Natural killer cell (primary cell): ENCODE data around the gene TEAD1. TPM values are rescaled to one million over a fixed set of nuclear protein-coding genes. Genes with fewer than 3 reads are reported as not detected.

ENCODE experiments used
- ATAC-seq, 3 donors: fragments of 150-1000 bp in 2 of 3; fragments of 200-7000 bp in 1 of 3; cut with Tn5 transposase; 1 replicate in 1 of 3; 2 replicates in 2 of 3; pipeline ENCODE4 v1.10.0; 2021; ENCODE audit warnings: mild to moderate bottlenecking in 2 of 3, moderate library complexity in 2 of 3
- DNase-seq, 2 donors: peaks; one replicate each; pipeline versions ENCODE4 v3.0.0 to v3.0.0-alpha.2; 2013 to 2021; ENCODE audit warnings: mixed read lengths in 1 of 2
- H3K27ac ChIP-seq: one replicate; pipeline ENCODE4 v1.5.1; 2013; ENCODE audit warnings: mild to moderate bottlenecking, low read length
- H3K27me3 ChIP-seq: one replicate; pipeline ENCODE4 v1.6.1; 2013; ENCODE audit warnings: low read length; ENCODE audit not compliant: control insufficient read depth, insufficient read depth
- H3K36me3 ChIP-seq: one replicate; pipeline ENCODE4 v1.6.1; 2013; ENCODE audit warnings: low read length; ENCODE audit not compliant: control insufficient read depth, insufficient read depth
- H3K4me1 ChIP-seq: one replicate; pipeline ENCODE4 v1.6.1; 2013; ENCODE audit warnings: low read length; ENCODE audit not compliant: control insufficient read depth, insufficient read depth
- H3K4me3 ChIP-seq: one replicate; pipeline ENCODE4 v1.5.1; 2013; ENCODE audit warnings: low read length
- H3K9me3 ChIP-seq: one replicate; pipeline ENCODE4 v1.6.1; 2013; ENCODE audit warnings: low read length; ENCODE audit not compliant: control insufficient read depth, insufficient read depth
- H3K27ac Mint-ChIP-seq, 2 donors: one replicate each; pipeline ENCODE4 v1.8.0; 2022; ENCODE audit warnings: mild to moderate bottlenecking in 2 of 2, mixed read lengths in 2 of 2, moderate library complexity in 1 of 2
- H3K27me3 Mint-ChIP-seq, 2 donors: one replicate each; pipeline ENCODE4 v1.8.0; 2022; ENCODE audit warnings: low read depth in 2 of 2, mixed read lengths in 2 of 2
- H3K36me3 Mint-ChIP-seq: one replicate; pipeline ENCODE4 v1.8.0; 2022; ENCODE audit warnings: mixed read lengths
- H3K4me1 Mint-ChIP-seq, 2 donors: one replicate each; pipeline ENCODE4 v1.8.0; 2022; ENCODE audit warnings: mixed read lengths in 2 of 2
- H3K4me3 Mint-ChIP-seq: one replicate; pipeline ENCODE4 v1.8.0; 2022; ENCODE audit warnings: mild to moderate bottlenecking, moderate library complexity, mixed read lengths
- H3K9me3 Mint-ChIP-seq, 2 donors: one replicate each; pipeline ENCODE4 v1.8.0; 2022; ENCODE audit warnings: mixed read lengths in 2 of 2
- WGBS: methylation state at CpG from one replicate; pipeline ENCODE4 v1.1.7; 2013; ENCODE audit warnings: missing lambda C conversion rate; ENCODE audit not compliant: insufficient coverage; 5-methylcytosine and 5-hydroxymethylcytosine counted together
- intact Hi-C: fragments of 100-400 bp; cut with micrococcal nuclease; formaldehyde crosslinking; loops from one replicate; pipeline ENCODE4 v1.14.2; 2022
- total RNA-seq, 4 donors: library from RNA; stranded (reverse); fragments of 120-200 nt in 1 of 4; gene quantifications; one replicate each; pipeline versions ENCODE4 v1.2.3 to v1.2.4, GENCODE V29; 2013 to 2022
- TF ChIP-seq, protein P1 (sequence below): fragments of 200-600 bp; IDR thresholded peaks from one replicate; pipeline ENCODE4 v1.8.0; 2022; ENCODE audit warnings: antibody characterized with exemption

The TEAD1 gene
- total RNA-seq, 3 donors from 2014 or later (not counting 1 experiment from before 2014, with no cell fraction given), result not detected

DNA sequence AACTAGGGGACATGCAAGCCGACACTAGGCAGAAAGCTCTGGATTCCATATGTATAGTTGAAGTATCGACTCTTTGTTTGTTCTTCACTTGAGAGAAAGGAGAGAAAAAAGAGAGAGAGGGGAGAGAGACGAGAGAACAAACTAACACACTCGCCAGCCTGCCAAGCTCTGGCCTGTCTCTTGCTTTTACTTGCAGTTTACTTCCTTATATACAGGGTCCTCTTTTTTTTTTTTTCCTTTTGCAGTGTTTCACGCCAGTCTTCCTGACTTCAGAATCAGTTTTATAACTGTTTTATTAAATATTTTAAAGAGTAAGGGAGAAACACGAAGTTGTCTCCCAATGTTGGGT lies 19.9 kb downstream of the TEAD1 start:
- ATAC-seq, result no peak
- WGBS, result 23% methylated on average over 3 of the region's 6 CpGs
- TF ChIP-seq, protein P1, sequence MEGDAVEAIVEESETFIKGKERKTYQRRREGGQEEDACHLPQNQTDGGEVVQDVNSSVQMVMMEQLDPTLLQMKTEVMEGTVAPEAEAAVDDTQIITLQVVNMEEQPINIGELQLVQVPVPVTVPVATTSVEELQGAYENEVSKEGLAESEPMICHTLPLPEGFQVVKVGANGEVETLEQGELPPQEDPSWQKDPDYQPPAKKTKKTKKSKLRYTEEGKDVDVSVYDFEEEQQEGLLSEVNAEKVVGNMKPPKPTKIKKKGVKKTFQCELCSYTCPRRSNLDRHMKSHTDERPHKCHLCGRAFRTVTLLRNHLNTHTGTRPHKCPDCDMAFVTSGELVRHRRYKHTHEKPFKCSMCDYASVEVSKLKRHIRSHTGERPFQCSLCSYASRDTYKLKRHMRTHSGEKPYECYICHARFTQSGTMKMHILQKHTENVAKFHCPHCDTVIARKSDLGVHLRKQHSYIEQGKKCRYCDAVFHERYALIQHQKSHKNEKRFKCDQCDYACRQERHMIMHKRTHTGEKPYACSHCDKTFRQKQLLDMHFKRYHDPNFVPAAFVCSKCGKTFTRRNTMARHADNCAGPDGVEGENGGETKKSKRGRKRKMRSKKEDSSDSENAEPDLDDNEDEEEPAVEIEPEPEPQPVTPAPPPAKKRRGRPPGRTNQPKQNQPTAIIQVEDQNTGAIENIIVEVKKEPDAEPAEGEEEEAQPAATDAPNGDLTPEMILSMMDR, result no peak

DNA sequence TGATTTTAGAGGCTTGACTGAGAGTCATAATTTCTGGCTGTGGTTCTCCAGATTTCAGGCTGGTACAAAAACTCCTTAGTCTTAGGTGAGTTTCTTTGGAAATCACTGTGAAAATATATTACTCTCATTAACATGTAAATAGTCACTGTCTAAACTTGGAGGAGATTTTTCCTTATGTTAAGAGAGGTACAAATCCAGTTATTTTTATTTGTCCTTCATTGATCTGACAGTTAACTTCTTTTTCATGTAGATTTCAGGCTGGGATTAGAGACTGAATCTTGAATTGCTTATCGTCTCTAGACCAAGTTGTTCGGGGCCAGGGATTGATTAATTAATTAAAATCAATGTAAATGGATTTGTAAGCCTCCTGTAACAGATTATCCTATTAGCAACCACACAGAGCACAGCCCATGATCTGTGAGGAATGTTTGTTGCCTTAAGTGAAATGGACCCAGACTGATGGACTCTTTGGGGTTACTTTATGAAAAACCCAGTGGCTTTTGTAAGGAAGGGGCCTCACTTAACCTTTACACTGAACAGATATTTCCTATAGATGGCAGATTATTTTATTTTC lies 21.1 kb downstream of the TEAD1 start:
- no peak overlapping the region for H3K4me3 ChIP-seq
- WGBS, result 92% methylated on average over 2 of the region's 2 CpGs
- no peaks in the 10 kb centered on the region for H3K9me3 Mint-ChIP-seq
- H3K36me3 Mint-ChIP-seq, result no peaks in the 10 kb centered on the region
- peaks cover 2% of the 10 kb centered on the region for H3K9me3 ChIP-seq
- TF ChIP-seq, protein P1, result no peak
- H3K27ac Mint-ChIP-seq, result no peak overlapping the region
- no peak overlapping the region for H3K27ac ChIP-seq
- H3K27me3 Mint-ChIP-seq, result peaks cover 50 to 92% of the 10 kb centered on the region in 2 donors
- no peaks in the 10 kb centered on the region for H3K4me1 Mint-ChIP-seq
- no peaks in the 10 kb centered on the region for H3K4me1 ChIP-seq
- no peak overlapping the region for H3K4me3 Mint-ChIP-seq
- H3K27me3 ChIP-seq, result peaks cover 23% of the 10 kb centered on the region
- intact Hi-C loops, result no loop called here
- no peak for DNase-seq
- ATAC-seq, result no peak
- H3K36me3 ChIP-seq, result no peaks in the 10 kb centered on the region

More for the DNA sequence above, 19.9 kb downstream of the TEAD1 start:
- H3K9me3 ChIP-seq, result peaks cover 2% of the 10 kb centered on the region
- Mint-ChIP-seq H3K4me1 (no peaks in the 10 kb centered on the region), H3K36me3 (no peaks in the 10 kb centered on the region), H3K27me3 (peaks cover 49 to 89% of the 10 kb centered on the region in 2 donors), H3K27ac (no peak overlapping the region), H3K4me3 (no peak overlapping the region), H3K9me3 (no peaks in the 10 kb centered on the region)
- H3K27ac ChIP-seq, result no peak overlapping the region
- no peaks in the 10 kb centered on the region for H3K36me3 ChIP-seq
- H3K27me3 ChIP-seq, result peaks cover 23% of the 10 kb centered on the region
- H3K4me1 ChIP-seq, result no peaks in the 10 kb centered on the region
- DNase-seq, result no peak
- intact Hi-C loops, result no loop called here
- H3K4me3 ChIP-seq, result no peak overlapping the region

GRCh38 chr11:12695873-12696272 lies 21.7 kb downstream of the TEAD1 start:
- Histone ChIP-seq H3K27ac (no peak overlapping the region), H3K36me3 (no peaks in the 10 kb centered on the region), H3K4me3 (no peak overlapping the region), H3K27me3 (peaks cover 23% of the 10 kb centered on the region), H3K4me1 (no peaks in the 10 kb centered on the region), H3K9me3 (peaks cover 2% of the 10 kb centered on the region)
- Mint-ChIP-seq H3K4me3 (no peak overlapping the region), H3K4me1 (no peaks in the 10 kb centered on the region), H3K27me3 (peaks cover 45 to 91% of the 10 kb centered on the region in 2 donors), H3K36me3 (no peaks in the 10 kb centered on the region), H3K27ac (no peak overlapping the region), H3K9me3 (no peaks in the 10 kb centered on the region)
- no peak for ATAC-seq
- 74% methylated on average over 2 of the region's 3 CpGs for WGBS
- no peak for DNase-seq
- intact Hi-C loops, result no loop called here
- TF ChIP-seq, protein P1, result no peak
